PC-3 (cell line): ENCODE results near the gene SLC17A6. TPM values are rescaled to one million over a fixed set of nuclear protein-coding genes. Genes with fewer than 3 reads are reported as not detected.

Source experiments
- ATAC-seq: fragments of 200-7000 bp; cut with Tn5 transposase; 2 replicates; pipeline ENCODE4 v1.9.1; 2020; ENCODE audit warnings: mild to moderate bottlenecking, moderate library complexity
- BruUV-seq: library from RNA; stranded (reverse); fragments of 400-500 nt; replicated peaks from 2 replicates; lab custom pipeline; 2021; lab: Mats Ljungman, UMichigan
- CTCF ChIA-PET: fragments of 300-600 bp; sonication (Branson Sonifier 250); formaldehyde crosslinking; loops from one replicate; lab custom pipeline; 2022; ENCODE audit warnings: antibody characterized with exemption; lab: Charles Lee
- POLR2A ChIA-PET: fragments of 300-600 bp; sonication (Branson Sonifier 250); formaldehyde crosslinking; loops from one replicate; lab custom pipeline; 2022; ENCODE audit warnings: antibody characterized with exemption; ENCODE audit not compliant: unreplicated experiment; lab: Charles Lee
- DNase-seq: peaks from one replicate; pipeline ENCODE4 v3.0.0-alpha.2; 2015
- H2AFZ ChIP-seq: fragments of 300-600 bp; sonication (generic); 2 replicates; pipeline ENCODE4 v1.6.0; 2016; ENCODE audit warnings: antibody characterized with exemption, low read length
- H3F3A ChIP-seq: fragments of 300-600 bp; sonication (generic); one replicate; pipeline ENCODE4 v1.6.0; 2017; ENCODE audit warnings: antibody characterized with exemption, low read length, control low read depth, mild to moderate bottlenecking; ENCODE audit not compliant: unreplicated experiment
- H3K27ac ChIP-seq: fragments of 300-600 bp; sonication (generic); 2 replicates; pipeline ENCODE4 v1.5.1; 2016; ENCODE audit warnings: mild to moderate bottlenecking, low read length
- H3K27me3 ChIP-seq: fragments of 300-600 bp; sonication (generic); 2 replicates; pipeline ENCODE4 v1.6.1; 2016; ENCODE audit warnings: low read length, mixed read lengths
- H3K36me3 ChIP-seq: fragments of 300-600 bp; sonication (generic); 2 replicates; pipeline ENCODE4 v1.6.1; 2016; ENCODE audit warnings: low read depth, mixed run types, low read length, mixed read lengths
- H3K4me1 ChIP-seq: fragments of 300-600 bp; sonication (generic); 2 replicates; pipeline ENCODE4 v1.5.1; 2016; ENCODE audit warnings: low read length; ENCODE audit not compliant: insufficient read depth
- H3K4me2 ChIP-seq: fragments of 300-600 bp; sonication (generic); 2 replicates; pipeline ENCODE4 v1.6.0; 2016; ENCODE audit warnings: low read length
- H3K4me3 ChIP-seq: fragments of 300-600 bp; sonication (generic); 2 replicates; pipeline ENCODE4 v1.5.1; 2016; ENCODE audit warnings: mild to moderate bottlenecking, low read length, mixed read lengths
- H3K79me2 ChIP-seq: fragments of 300-600 bp; sonication (generic); 2 replicates; pipeline ENCODE4 v1.6.1; 2017; ENCODE audit warnings: low read length, mixed read lengths
- H3K9ac ChIP-seq: fragments of 300-600 bp; sonication (generic); 2 replicates; pipeline ENCODE4 v1.6.0; 2016; ENCODE audit warnings: mild to moderate bottlenecking, low read length
- H3K9me2 ChIP-seq: fragments of 300-600 bp; sonication (generic); replicated peaks from 2 replicates; pipeline ENCODE4 v1.6.1; 2016; ENCODE audit warnings: mixed run types, low read length, mixed read lengths
- H3K9me3 ChIP-seq: fragments of 300-600 bp; sonication (generic); 2 replicates; pipeline ENCODE4 v1.6.1; 2016; ENCODE audit warnings: low read length, mixed read lengths
- H4K20me1 ChIP-seq: fragments of 300-600 bp; sonication (generic); 2 replicates; pipeline ENCODE4 v1.6.1; 2016; ENCODE audit warnings: low read length, mixed read lengths
- EZH2 ChIP-seq: fragments of 300-600 bp; sonication (generic); IDR thresholded peaks from one replicate; pipeline ENCODE4 v1.6.1; 2017; ENCODE audit warnings: antibody characterized with exemption, mild to moderate bottlenecking, low read length; ENCODE audit not compliant: unreplicated experiment
- EZH2phosphoT487 ChIP-seq: fragments of 300-600 bp; sonication (generic); IDR thresholded peaks from 2 replicates; pipeline ENCODE4 v1.6.1; 2018; ENCODE audit warnings: mild to moderate bottlenecking, antibody characterized with exemption, low read length, borderline replicate concordance
- intact Hi-C: fragments of 100-400 bp; cut with micrococcal nuclease; formaldehyde crosslinking; loops from 2 replicates; pipeline ENCODE4 v1.9.0; 2023
- total RNA-seq: library from RNA; depleted of rRNA; stranded (reverse); fragments of >200 nt; gene quantifications from 2 replicates; pipeline ENCODE4 v1.2.3, GENCODE V29; 2014
- TF ChIP-seq, protein P1 (sequence below): fragments of 300-600 bp; sonication (generic); conservative IDR thresholded peaks from 2 replicates; pipeline ENCODE4 v1.5.1; 2017; ENCODE audit warnings: antibody characterized with exemption, low read depth, mild to moderate bottlenecking, low read length

SLC17A6 gene
- total RNA-seq, 1 experiment from 2014 or later, result not detected

DNA sequence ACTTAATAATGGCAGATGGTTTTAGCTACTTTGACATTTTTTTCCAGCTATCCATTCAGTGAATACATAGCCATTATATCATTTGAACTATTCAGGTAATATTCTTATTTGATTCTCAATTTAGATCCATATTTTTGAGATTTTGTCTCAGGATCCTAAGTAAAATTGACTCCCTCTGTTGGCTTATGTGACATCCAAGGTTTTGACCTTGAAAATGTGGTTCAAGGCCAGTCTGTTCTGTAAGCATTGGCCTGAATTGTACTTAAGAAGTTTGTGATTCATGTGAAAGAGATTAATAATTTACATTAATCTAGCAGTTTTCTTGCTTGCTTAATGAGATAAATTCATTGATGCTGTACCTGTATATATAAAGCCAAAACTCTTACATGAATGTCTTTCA is 1.6 kb upstream of the SLC17A6 start:
- intact Hi-C loops, result no loop called here

DNA sequence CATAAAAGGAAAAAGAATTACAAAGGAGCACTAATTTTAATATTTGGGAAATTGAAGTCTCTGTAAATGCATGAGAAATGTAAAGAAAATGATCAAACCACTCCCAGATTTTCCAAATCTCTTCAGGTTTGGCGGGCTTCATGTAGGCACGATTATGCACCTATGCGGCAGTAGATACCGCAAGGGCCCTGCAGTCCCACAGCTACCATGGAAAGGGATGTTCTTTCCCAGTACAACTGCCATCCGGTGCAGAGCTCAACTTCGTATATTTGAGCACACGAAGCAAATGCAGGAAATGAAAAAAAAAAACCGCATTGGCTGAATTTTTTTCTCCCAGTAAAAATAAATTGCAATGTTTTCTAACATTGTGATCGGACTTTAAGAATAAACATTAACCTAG is 1.4 kb downstream of the SLC17A6 start:
- Histone ChIP-seq H3K9ac (no peak overlapping the region), H3K27ac (no peak overlapping the region), H3K36me3 (no peaks in the 10 kb centered on the region), H3K4me2 (no peak overlapping the region), H3F3A (no peaks in the 10 kb centered on the region), H3K9me2 (no peaks in the 10 kb centered on the region), H3K27me3 (peaks cover 66% of the 10 kb centered on the region), H3K4me3 (no peak overlapping the region), H4K20me1 (no peaks in the 10 kb centered on the region), H3K9me3 (no peaks in the 10 kb centered on the region), H3K79me2 (no peaks in the 10 kb centered on the region), H2AFZ (no peak overlapping the region), H3K4me1 (no peaks in the 10 kb centered on the region)
- POLR2A ChIA-PET, result no interaction called here
- ATAC-seq, result no peak
- intact Hi-C loops, result no loop called here
- BruUV-seq, result no TSS peak
- TF ChIP-seq, protein P1, sequence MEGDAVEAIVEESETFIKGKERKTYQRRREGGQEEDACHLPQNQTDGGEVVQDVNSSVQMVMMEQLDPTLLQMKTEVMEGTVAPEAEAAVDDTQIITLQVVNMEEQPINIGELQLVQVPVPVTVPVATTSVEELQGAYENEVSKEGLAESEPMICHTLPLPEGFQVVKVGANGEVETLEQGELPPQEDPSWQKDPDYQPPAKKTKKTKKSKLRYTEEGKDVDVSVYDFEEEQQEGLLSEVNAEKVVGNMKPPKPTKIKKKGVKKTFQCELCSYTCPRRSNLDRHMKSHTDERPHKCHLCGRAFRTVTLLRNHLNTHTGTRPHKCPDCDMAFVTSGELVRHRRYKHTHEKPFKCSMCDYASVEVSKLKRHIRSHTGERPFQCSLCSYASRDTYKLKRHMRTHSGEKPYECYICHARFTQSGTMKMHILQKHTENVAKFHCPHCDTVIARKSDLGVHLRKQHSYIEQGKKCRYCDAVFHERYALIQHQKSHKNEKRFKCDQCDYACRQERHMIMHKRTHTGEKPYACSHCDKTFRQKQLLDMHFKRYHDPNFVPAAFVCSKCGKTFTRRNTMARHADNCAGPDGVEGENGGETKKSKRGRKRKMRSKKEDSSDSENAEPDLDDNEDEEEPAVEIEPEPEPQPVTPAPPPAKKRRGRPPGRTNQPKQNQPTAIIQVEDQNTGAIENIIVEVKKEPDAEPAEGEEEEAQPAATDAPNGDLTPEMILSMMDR, result no peak
- no peak for TF ChIP-seq EZH2
- TF ChIP-seq EZH2phosphoT487, result no peak
- CTCF ChIA-PET, result no interaction called here
- DNase-seq, result no peak

More for the DNA sequence above, 1.6 kb upstream of the SLC17A6 start:
- Histone ChIP-seq H3K9ac (no peak overlapping the region), H3K79me2 (no peaks in the 10 kb centered on the region), H3K4me3 (no peak overlapping the region), H3K27ac (no peak overlapping the region), H3K36me3 (no peaks in the 10 kb centered on the region), H4K20me1 (no peaks in the 10 kb centered on the region), H3K27me3 (peaks cover 36% of the 10 kb centered on the region), H3K9me3 (no peaks in the 10 kb centered on the region), H3F3A (no peaks in the 10 kb centered on the region), H3K4me2 (no peak overlapping the region), H2AFZ (no peak overlapping the region), H3K4me1 (no peaks in the 10 kb centered on the region), H3K9me2 (no peaks in the 10 kb centered on the region)
- TF ChIP-seq EZH2phosphoT487 (no peak), EZH2 (no peak)
- TF ChIP-seq, protein P1, result no peak
- no peak for DNase-seq
- BruUV-seq, result no TSS peak
- ATAC-seq, result no peak
- ChIA-PET CTCF (no interaction called here), POLR2A (no interaction called here)

DNA sequence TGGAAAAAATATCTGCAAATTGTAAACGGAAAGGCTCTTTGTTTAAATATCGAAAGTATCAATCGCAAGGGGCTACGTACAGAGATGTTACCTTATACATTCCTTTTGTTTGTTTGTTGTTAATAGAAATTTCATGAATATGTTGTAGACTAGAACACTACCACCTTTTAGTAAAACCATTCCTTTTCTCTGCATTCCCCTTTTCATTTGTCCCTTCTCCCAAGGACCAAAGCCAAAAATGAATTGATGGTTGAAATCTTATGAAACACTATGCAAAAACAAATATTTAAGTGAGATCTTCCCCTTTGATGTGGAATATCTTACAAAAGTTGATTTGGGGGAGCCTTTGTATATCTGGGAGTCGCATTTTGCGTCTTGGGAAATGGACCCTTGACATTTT is 2.1 kb downstream of the SLC17A6 start:
- Histone ChIP-seq H2AFZ (no peak overlapping the region), H3F3A (no peaks in the 10 kb centered on the region), H3K4me3 (no peak overlapping the region), H3K27me3 (peaks cover 72% of the 10 kb centered on the region), H3K79me2 (no peaks in the 10 kb centered on the region), H3K9me2 (no peaks in the 10 kb centered on the region), H3K36me3 (no peaks in the 10 kb centered on the region), H3K4me2 (no peak overlapping the region), H3K4me1 (no peaks in the 10 kb centered on the region), H3K9me3 (no peaks in the 10 kb centered on the region), H4K20me1 (no peaks in the 10 kb centered on the region), H3K27ac (no peak overlapping the region), H3K9ac (no peak overlapping the region)
- no peak for TF ChIP-seq EZH2
- TF ChIP-seq EZH2phosphoT487, result no peak
- TF ChIP-seq, protein P1, result no peak
- DNase-seq (no peak), ATAC-seq (no peak)
- intact Hi-C loops, result no loop called here
- BruUV-seq, result no TSS peak
- ChIA-PET CTCF (no interaction called here), POLR2A (no interaction called here)
